HG03439 (cell line): ENCODE measurements around the gene WNT9A.
"Not testable (repeated sequence)": the region's sequence is repeated elsewhere in the genome, so short reads cannot be mapped to it uniquely, and the experiment has no call there.

ENCODE experiments used
- ATAC-seq: cut with Tn5 transposase; IDR thresholded peaks from one replicate; pipeline ENCODE4 v1.9.1; 2021; ENCODE audit warnings: mild to moderate bottlenecking, moderate library complexity; ENCODE audit not compliant: unreplicated experiment

WNT9A gene

GRCh38 chr1:227889047-227889862 lies 58.5 kb downstream of the WNT9A start:
- no peak for ATAC-seq

GRCh38 chr1:227888404-227889046 lies 59.2 kb downstream of the WNT9A start:
- no peak for ATAC-seq

- no peak for ATAC-seq
Observed at GRCh38 chr1:227887697-227888403, 59.9 kb downstream of the WNT9A start.

GRCh38 chr1:227886993-227887696 lies 60.6 kb downstream of the WNT9A start:
- ATAC-seq, result no peak

GRCh38 chr1:227886503-227886961 lies 61.2 kb downstream of the WNT9A start:
- no peak for ATAC-seq

- no peak for ATAC-seq
Observed at GRCh38 chr1:227885648-227886502, 61.9 kb downstream of the WNT9A start.

- ATAC-seq, result no peak
Observed at GRCh38 chr1:227885135-227885647, 62.5 kb downstream of the WNT9A start.

- no peak for ATAC-seq
Observed at GRCh38 chr1:227884370-227885134, 63.2 kb downstream of the WNT9A start.

- no peak for ATAC-seq
Observed at GRCh38 chr1:227883641-227884301, 64.0 kb downstream of the WNT9A start.

- ATAC-seq, result no peak
Observed at GRCh38 chr1:227883073-227883520, 64.6 kb downstream of the WNT9A start.

GRCh38 chr1:227880342-227880924 lies 67.3 kb downstream of the WNT9A start:
- no peak for ATAC-seq

- not testable (repeated sequence) for ATAC-seq
Observed at GRCh38 chr1:227877810-227878209, 69.9 kb downstream of the WNT9A start.

GRCh38 chr1:227871892-227872291 lies 75.8 kb downstream of the WNT9A start:
- not testable (repeated sequence) for ATAC-seq

GRCh38 chr1:227870366-227870765 lies 77.4 kb downstream of the WNT9A start:
- no peak for ATAC-seq

- no peak for ATAC-seq
Observed at GRCh38 chr1:227869851-227870305, 77.9 kb downstream of the WNT9A start.

- no peak for ATAC-seq
Observed at GRCh38 chr1:227869279-227869842, 78.4 kb downstream of the WNT9A start.
